KG1 (cell line): ENCODE results near the gene FAM240B.

Source experiments
- DNase-seq: peaks from one replicate; lab custom pipeline; 2025; lab: John Stamatoyannopoulos, UW

The FAM240B gene

DNA sequence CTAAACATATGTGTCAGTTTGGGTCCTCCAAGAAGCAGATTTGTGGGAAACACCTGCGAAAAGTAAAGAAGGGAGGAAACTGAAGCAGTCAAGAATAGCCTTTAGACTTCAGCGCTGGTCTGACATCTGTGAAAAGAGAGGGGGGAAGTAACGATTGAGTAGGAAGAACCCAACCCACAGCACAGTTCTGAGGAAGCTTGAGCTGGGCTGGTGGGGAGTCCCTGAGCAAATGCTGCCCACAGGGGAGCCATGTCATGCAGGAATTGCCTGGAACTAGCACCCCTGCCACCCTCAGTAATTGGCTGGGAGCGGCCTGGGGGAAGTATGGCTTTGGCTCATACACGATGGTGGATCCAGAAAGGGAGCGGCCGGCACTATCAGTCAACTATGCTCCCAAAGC lies 20.6 kb downstream of the FAM240B start:
- DNase-seq, result no peak

DNA sequence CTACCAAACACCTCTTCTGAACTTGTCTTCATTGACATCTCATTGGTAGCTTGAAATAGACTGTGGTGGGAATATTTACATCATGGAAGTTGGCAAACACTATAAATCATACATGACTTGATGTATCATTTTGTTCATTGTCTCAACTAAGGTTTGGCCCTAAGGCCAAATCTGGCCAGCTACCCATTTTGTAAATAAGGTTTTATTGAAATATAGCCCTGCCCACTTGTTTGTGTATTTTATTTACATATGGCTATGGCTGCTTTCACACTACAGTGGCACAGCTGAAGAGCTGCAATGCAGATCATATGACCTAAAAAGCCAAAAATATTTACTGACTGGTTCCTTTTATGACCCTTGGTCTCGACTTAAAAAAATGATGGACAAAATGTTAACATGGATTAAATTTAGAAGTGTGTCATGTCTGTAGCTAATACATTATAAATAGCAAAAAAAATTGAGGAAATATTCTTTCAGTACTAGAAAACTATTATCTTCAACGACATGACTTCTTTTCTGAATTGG lies 22.1 kb downstream of the FAM240B start:
- DNase-seq, result no peak

DNA sequence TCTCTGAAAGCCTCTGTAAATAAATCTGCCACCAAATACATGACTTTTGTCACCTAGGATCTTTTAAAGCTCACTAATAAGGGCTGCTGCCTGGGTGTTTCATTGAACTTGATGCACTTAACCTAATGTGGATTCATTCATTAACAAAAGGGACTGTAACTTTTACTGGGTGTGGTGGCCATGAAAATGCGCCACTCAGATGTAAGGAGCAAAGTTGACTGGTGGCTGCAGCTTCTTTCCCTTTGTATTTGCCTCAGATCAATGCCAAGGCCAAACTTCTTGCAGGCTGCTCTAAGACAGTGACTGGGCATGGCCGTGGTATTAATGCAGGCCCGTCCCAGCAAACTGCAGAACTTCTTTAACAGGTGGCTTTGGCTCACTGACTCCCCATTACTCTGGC lies 22.9 kb downstream of the FAM240B start:
- no peak for DNase-seq

DNA sequence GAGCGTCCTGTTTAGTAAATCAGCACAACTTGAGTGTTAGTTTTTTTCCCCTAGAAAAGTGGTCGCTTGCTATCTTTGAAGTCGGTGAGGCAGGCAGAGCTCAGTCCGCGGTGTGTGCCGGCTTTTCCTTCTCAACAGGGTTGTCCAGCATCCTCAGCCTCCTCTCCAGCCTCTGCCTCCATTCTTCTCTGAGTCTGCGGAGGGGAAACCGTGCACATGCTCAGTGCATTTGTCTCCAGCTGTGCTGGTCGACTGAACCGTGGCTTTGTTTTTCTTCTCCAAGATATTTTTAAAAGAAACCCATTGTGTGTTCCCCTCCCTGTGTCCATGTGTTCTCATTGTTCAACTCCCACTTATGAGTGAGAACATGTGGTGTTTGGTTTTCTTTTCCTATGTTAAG lies 25.3 kb downstream of the FAM240B start:
- DNase-seq, result no peak

DNA sequence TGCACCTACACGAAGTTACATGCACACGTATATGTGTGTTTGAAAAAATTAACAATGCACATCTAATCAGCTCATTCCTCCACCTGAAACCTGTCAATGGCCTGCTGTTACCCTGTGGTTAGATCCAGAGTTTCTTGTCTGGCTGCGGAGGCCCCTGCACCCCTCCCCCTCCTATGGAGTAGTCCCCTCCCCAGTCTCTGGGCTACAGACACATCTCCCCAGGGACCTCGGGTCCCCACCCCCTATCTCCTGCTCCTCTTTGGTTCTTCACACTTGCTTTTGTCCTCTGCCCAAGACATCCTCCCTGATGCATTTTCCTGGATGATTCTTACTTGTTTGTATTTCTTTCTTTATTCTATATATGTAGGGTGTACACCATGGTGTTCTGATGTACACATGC lies 27.2 kb downstream of the FAM240B start:
- DNase-seq, result no peak

DNA sequence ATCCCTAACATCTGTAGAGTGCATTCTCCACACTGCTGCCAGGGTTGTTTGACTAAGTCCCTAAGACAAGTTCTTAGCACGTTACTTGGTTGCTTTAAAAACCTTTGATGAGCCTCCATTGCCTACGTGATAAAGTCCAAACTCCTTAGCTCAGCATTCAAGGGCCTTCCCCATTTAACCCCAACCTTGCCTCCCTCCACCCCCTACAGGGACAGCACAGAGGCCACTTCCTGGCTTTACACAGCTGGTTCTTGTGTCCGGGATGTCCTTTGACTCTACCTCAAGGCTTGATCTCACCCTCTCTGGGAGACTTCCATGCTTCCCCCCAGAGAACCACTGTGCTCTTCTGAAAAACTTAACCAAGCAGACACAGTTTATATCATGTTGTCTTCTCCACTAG lies 29.4 kb downstream of the FAM240B start:
- DNase-seq, result no peak

DNA sequence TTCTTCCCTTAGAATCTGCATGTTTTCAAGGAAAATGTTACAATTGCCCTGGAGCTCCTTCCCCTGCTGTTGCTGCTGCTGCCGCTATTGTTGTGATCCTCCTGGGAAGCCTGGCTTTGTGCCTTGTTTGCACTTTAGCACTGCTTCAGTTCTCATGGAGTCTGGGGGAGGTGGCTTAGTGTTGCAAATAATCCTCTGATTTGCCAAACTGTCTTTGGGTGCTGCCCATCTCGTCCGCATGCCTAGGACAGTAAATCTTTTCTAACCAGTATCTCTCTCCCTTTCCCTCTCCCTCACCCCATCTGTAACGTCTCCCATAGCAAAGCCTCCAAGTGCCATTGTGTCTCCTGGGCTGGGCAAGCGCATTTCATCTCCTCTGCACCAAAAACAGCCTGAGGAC lies 30.3 kb downstream of the FAM240B start:
- DNase-seq, result no peak

DNA sequence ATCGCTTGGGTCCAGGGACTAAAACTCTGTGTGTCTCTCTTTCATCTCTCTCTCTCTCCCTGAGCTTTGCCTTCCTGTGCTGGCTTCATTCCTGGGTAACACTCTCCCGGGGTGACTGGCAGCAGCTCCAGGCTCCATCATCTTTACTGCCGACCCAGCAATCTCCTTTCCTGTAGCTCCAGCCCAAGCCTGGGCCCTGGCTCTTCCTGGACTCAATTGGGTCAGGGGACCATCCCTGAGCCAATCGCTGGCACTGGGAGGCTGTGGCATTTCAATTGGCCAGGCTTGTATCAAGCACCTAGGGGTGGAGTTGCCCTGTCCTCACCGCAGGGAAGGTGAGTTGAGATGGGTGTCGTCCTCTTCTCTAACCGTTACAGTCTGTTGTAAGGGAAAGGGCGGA lies 31.9 kb downstream of the FAM240B start:
- no peak for DNase-seq

DNA sequence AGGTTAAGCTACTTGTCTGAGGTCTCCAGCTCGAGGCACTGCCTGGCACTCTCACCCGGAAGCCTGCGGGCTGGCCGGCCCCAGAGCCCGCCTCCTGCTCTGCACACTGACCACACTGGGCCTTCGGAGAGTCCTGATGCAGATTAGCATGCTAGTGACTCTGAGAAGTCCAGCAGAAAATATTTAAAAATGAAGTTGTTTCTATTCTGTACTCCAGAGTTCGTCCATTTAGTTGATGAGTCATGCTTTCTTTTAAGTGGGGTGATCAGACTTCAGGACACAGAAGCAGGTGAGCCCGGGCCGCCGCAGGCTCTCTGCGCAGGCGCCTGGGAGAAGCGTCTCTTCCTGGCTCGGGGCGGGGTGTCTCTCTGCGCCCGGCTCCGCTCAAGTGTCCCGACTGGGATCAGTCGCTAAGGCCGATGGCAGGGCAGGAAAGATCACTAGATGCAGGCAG lies 32.5 kb downstream of the FAM240B start:
- DNase-seq, result no peak

DNA sequence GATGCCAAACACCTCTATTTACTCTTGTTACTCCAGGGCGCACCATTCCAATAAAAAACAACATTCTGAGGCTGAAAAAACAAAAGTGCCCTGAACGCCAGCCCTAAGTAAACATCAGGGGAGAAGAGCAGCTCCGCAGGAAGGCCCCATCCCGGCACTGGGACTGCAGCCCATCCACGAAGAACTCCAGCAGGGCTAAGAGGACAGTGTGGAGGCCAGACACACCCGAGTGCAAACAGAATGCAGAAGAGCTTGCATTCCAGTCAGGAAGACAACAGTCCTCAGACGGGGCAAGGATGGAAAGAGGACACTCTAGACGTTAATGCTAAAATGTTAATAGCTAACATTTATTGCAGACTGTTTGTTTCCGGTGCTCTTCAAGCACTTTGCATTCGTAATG lies 33.0 kb downstream of the FAM240B start:
- DNase-seq, result no peak

DNA sequence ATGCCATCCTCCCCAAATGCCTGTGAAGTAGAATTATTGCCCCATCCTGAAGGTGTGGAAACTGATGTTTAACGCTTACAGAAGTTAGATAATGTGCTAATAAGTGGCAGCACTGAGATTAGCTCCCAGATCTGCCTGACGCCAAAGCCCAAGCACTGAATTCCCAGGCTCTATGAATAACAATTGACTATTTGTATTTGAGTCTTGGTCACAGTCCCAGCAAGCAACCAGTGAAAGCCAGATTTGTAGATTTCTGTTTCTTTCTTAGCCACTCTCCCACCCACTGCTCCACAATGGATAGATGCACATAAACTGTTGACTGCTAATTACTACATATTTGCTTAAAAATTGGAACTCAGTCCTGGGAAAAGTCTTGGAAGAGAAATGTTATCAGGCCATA lies 34.4 kb downstream of the FAM240B start:
- DNase-seq, result no peak

DNA sequence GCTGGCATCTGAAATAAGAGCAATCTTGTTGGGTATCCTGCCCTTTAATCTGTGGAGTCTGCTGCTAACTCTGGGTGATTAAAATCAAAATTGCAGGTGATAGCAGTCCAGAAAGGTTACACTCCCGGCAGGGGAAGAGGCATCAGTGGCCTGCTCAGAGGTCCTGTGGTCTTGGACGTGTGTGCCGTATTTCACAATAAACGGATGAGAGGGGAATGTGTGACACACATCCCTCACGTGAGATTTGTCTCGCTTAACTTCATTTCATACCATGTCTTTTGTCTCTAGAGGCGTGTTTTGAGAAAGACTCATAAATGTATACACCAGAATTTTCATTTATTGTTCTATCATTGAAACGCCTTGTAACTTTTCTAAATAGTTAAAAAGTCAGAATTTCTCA lies 36.6 kb downstream of the FAM240B start:
- no peak for DNase-seq

DNA sequence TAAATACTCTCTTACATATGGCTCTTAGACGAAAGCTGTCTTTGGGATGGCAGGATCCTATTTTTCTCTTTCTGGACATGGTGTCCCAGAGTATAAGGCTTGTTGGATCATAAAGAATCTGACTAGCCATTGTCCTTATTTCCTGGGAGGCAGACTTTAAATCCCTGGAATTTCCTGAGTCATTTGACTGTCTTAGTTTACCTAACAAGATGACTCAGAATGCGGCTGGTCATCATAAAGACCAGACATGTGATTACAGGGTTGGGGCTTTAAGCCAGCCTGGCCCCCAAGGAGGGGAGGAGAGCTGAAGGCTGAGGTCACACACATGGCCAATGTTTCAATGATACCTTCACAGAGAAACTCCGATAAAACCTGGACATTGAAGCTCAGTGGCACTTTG lies 37.2 kb downstream of the FAM240B start:
- no peak for DNase-seq

DNA sequence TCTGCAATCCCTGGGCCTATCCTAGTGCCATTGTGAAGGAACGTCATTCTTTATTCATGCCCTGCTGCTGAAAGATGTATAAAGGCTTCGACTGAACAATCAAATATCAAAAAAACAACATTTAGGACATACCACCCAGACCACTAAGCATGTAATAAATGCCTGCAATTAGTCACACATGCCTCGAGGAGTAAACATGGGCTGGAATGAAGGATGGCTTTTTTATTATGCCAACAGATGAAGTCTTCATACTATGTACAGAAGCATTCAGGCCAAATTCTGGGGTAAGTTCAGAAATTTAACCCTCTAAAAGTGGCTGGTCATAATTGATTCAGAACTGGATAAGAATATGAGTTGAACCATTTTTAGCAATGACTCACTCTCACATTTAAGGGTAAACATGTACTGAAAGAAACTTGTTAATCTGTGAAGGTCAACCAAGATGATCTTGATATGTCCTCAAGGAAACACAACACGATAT lies 38.1 kb downstream of the FAM240B start:
- DNase-seq, result no peak

DNA sequence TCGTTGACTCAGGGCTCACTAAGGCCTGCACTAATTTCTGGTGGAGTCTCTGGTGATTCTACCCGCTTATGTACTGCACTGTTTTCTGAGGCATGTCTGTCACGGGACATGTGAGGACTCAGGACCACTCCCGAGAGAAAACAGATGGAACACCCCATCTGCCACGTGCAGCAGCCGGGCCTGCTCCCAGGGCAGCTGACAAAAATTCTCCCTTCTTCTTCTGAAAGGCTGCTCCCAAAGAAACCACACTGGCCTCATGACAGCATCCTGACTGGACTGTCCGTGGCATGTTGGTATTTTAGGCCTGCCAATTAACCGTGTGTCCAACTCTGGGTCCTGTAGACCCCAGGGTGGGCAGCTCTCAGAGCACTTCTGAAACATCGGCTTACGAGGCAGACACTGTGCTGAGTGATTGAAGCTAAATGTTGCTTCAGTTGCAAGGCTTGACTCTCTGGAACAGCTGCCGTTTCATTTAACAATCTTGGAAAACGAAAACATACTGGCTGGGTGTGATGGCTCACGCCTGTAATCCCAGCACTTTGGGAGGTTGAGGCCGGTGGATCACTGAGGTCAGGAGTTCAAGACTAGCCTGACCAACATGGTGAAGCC lies 39.0 kb downstream of the FAM240B start:
- no peak for DNase-seq

DNA sequence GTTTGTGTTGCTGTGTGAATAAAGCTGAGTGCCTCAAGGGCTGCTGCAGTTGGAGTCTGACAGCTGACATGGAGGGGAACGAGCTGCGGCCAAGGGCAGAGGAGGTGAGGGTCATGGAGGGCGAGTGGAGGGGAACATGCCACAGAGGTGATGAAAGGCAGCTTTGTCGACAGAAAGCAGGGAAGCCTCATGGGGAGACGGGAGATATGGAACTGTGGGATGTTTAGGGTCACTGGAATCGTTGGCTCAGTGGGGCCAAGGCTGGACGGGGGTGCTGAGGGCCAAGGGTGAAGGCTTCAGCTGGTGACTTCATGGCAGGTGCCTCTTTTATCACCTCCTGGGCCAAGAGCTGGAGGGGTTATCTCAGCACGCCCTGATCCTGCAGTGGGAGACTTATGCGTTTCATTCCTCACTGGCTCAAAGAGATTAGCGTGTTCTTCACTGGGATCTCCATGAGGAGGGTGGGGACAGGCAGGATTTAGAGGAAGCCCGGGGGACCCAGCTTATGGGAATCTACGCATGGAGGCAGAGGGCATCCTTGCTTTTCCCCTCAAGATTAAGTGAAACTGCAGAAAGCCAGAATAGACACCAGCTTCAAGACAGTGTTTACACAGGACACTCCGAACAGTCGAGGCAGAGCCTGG lies 42.2 kb downstream of the FAM240B start:
- no peak for DNase-seq

DNA sequence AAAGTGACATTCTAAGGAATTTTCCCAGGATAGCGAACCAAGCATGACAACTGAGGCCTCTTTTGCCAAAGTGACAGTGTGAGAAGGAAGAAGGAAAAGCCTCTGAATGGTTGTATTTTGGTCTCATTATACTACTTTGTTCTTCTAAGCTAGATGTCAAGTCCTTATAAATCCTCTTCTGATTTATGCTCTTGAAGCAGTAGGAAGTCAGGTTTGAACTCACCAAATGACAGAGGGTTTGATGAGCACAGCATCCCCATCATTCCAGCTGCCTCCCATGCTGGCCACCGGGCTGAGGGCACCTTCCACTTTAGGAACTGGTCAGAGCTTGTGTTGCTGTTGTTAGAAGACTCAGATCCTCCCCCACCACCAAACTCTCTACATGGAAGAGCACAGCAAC lies 44.1 kb downstream of the FAM240B start:
- no peak for DNase-seq

DNA sequence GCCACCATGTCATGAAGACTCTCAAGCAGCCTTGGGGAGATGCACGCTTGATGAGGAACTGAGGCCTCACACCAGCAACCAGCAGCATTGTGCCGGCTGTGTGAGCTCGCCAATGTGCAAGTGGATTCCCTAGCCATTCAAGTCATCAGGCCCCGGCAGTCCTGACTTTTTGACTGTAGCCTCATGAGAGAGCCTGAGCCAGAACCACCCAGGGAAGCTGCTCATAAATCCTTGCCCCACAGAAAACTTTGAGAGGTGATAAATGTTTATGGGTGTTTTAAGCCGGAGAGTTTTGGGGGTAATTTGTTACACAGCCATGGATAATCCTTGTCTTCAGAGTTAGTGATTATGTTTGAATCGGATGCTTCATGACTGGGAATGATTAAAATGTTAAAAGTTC lies 44.7 kb downstream of the FAM240B start:
- no peak for DNase-seq

DNA sequence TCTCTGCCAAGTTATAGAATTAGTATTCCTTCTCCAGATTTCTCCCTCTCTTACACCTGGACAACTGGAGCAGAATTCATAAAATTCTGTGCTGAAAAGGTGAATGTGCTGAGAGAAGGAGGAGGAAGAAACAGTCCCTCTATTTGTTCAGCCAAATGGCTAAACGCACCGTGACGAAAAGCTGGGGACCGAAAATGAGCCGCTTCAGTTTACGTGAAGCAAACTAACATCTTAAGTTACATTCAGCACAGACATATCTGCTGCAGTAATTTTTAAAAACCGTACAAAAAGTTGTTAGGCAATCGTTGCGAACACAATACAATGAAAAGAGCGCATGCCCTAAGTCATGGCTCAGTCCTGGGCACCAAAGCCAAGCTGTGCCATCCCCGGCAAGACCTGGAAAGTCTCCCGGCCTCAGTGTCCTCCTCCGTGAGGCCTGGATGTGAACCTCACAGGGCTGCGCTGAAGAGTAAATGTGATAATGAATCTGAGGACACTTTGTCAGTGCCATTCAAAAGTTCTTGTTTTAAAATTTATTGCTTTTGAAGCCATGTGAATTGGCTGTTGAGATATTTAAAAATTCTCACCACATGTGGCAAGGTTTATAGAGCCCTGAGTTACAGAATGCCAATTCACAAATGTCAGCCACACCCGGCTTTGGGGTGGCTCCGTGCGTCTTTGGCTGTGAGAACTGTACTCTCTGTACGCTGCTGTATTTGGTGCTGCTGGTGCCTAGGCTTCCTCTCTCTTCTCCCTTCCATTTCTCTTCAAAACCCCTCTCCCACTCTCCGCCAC lies 46.3 kb downstream of the FAM240B start:
- no peak for DNase-seq

DNA sequence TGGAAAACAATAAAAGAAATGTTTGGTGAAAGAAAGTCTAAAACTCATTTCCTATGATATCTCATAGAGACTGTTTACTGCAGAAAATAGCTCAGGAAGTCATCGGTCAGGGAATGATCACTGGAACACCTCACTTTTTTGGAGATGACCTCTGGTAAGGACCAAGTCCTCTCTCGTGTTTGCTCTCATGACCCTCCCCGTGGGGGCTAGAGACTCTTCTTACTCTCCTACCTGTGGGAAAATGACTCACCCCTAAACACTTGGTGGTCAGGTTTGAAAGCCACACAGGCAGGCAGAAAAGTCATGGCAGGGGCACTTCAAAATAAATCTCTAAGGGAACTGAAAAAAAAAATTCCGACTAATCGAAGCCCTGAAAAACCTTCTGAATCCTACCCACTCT lies 48.2 kb downstream of the FAM240B start:
- DNase-seq, result no peak

DNA sequence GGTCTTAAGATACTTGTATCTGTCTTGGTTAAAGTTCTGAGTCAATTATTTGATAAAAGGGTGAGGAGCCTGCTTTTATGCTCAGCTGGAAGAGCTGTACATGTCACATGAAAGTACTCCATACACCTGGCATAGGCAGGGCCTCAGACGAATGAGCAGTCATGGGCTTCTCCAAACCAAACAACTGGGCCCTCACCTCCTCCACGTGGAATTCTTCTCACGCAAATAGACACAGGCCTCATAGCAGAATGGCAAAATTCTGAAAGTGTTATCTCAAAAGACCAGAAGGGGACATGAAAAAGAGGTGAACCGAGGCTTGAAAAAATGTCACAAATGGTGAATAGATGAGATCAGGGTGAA lies 48.6 kb downstream of the FAM240B start:
- no peak for DNase-seq

DNA sequence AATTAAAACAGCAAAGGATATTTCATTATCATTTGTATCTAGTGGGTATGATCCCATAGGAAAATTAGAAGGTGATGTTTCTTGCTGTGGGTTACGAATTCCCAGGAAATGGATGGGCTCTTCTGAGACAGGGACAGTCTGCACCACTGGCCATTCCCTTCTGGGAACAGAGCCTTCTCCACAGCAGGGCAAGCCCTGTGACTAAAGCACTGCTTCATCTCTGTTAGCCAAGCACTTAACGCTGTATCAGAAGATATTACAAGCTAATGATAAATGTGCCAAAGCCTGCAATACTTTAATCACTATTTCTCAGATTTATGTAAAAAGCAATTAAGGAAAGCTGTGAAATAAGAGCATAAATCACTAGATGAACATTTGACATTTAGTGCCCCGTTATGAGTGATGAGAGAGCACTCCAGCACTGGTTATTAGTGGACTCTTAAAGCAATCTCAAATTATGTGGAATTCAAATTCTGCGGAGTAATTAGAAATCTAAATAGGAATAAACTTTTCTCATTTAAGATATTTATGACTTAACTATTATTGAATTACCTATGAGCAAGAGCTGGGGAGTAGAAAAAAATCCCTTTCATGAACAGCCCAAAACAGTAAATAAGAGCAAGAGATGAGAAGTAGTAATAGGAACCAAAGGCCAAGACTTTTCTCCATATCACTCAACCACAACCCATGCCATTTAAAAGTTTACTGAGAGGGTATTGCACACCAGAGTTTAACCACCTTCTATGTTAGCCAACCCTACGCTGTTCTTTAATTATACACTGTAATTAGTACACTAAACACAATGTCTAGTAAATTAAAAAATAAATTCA lies 49.2 kb downstream of the FAM240B start:
- no peak for DNase-seq
